ENCODE data around the gene FAR2.
A peak's percentile ranks its signal among the peaks of the same experiment; 100 is the strongest.
"Not testable (repeated sequence)": the region's sequence is repeated elsewhere in the genome, so short reads cannot be mapped to it uniquely, and the experiment has no call there.

FAR2 gene

DNA sequence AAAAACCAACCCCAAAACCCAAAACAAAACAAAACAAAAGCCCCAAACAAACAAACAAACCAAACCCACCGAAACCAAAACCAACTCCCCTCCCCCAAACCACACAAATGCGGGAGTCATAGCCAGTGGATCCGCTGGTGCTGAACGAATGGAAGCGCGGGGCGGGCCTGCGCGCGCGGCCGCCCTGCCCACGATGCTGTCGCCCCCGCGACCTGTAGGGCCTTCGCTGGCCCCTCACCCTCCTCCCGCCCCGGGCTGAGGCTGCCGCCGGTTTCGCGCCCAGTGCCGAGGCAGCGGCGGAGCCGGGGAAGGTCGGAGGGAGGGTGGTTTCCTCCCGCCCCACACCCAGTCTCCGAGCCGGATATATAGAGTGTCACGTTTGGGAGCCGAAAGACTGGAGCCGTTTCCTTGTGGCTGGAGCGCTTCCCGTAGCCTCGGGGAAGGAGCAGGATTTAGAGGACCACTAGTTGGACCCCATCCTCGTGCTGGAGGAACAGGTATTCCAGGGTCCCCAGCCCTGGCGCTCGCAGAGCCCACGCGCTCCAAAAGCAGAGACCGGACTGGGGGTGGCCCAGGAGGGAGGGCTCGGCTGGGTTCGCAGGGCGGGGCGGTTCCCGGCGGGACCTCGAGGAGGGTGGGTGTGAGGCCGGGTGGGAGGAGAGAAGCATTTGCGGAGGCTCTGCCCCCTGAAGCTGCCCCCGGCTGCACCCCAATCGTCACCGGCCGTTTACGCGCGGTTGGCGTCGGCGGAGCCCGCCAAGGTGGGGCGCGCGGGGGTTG, at the start of gene FAR2:
Gene FAR2 (plus strand): TSS at position 368 of the 780 bp plus-strand sequence. CDS start 121,172 bp downstream, outside the sequence.
- DNase-seq, result peak; percentile 48

DNA sequence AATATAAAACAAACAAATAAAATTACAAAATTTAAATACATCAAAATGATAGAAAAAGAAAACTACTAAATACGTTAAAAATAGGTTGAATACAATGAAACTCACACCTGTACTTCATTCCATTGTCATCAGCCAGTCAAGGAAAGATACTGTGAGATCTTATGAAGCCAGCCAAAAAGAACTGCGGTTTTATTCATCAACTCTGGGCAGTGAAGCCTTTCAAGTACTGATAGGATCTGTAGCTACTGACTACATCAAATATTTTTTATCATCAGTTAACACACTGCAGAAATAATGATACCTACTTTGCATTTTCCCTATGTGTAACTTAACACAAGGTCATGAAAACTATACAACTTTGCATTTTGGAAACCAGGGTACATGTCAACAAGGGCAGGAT, 46.3 kb upstream of the FAR2 start:
- no peak for DNase-seq

GRCh38 chr12:29103539-29103974, 45.5 kb upstream of the FAR2 start:
- DNase-seq, result no peak

GRCh38 chr12:29104516-29104915, 44.6 kb upstream of the FAR2 start:
- no peak for DNase-seq

GRCh38 chr12:29110506-29111442, 38.3 kb upstream of the FAR2 start:
- DNase-seq, result no peak

- peak; percentile 39 for DNase-seq
These were observed 36.0 kb upstream of the FAR2 start for GRCh38 chr12:29113101-29113500.

DNA sequence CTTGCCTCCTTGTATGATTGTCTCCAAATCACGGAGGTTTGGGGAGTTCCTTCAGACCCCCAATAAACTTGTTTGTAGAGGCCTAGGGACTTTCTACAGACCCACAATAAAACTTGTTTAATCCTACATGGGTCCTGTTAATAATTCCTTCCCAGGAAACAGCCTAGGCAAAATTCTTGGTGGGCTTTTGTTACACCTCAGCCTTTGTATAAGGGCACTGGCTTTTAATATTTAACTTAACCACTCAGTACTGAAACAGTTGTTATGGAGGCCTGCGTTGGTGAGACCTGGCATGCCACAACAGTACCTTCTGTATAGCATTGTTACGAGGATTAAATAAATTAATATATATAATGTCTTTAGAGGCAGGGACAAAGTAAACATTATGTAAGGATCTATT, 32.7 kb upstream of the FAR2 start:
- no peak for DNase-seq

DNA sequence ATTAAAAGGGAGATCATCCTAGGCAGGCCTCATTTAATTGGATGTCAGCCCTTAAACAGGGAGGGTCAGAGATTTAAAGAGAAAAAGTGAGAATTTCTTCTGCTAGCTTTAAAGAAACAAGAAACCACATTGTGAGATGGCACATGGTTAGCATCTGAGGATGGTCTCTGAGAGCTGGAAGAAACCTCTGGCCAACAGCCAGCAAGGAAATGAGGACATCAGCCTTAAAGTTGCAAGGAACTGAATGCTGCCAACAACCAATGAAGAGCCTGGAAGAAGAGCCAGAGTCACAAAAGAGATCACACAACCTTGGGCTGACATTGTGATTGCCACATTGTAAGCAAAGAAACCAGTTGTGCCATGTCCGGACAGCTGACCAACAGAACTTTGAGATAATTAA, 17.5 kb upstream of the FAR2 start:
- DNase-seq, result no peak

DNA sequence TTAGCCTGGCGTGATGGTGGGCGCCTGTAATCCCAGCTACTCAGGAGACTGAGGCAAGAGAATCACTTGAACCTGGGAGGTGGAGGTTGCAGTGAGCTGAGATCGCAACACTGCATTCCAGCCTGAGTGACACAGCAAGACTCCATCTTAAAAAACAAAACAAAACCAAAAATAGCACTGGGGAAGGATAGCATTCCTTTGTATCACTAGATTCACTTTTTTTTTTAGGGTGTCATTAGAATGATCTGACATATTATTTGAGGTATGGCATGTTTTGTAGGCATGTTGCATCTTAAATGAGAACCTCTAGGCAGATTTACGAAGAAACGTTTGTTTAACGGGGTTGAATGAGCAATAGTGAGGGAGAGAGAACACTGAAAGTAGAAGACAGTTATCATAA, 16.8 kb upstream of the FAR2 start:
- DNase-seq, result no peak

GRCh38 chr12:29133181-29133580, 15.9 kb upstream of the FAR2 start:
- DNase-seq, result no peak

- DNase-seq, result no peak
These were observed 15.4 kb upstream of the FAR2 start for GRCh38 chr12:29133680-29134079.

DNA sequence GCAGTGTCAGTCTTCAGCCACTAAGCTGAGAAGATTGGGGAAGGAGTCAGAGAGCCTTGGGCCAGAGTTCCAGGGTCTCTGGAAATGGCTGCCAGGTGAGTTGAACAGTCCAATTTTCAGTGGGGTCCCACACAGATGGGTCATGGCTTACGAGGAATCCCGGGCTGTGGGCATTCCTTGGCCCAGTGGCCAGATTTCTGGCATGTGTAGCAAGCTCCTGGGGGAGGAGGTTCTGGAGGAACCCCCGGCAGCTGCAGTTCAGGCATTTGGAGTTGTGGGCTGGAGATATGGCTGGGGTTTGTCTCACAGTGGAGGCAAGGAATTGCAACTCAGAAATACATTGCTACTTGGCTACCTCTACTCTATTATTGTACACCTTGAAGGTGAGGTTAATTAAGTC, 10.8 kb upstream of the FAR2 start:
- not testable (repeated sequence) for DNase-seq

DNA sequence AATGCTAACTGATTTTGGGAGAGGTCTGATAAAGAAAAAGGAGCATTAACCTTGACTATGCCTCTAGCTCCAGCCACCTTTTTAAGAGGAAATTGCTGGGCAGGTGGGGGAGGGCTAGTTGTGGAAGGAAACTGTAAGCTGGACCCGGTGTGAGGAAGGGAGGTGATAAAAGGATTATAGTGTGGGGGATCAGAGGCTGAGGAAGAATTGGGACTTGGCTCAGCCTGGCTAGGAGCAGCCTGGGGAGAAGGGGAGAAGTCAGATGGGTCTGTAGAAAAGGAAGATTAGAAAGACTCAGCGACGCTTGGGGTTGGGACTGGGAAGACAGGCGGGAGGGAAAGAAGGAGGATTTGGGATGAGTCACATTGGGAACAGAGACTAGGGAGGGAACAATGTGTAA, 10.2 kb upstream of the FAR2 start:
- DNase-seq, result not testable (repeated sequence)

- DNase-seq, result no peak
These were observed 3.5 kb upstream of the FAR2 start for GRCh38 chr12:29145372-29146170.

- DNase-seq, result no peak
These were observed 2.9 kb upstream of the FAR2 start for GRCh38 chr12:29146196-29146595.

GRCh38 chr12:29147731-29148595, 1.1 kb upstream of the FAR2 start:
- no peak for DNase-seq

DNA sequence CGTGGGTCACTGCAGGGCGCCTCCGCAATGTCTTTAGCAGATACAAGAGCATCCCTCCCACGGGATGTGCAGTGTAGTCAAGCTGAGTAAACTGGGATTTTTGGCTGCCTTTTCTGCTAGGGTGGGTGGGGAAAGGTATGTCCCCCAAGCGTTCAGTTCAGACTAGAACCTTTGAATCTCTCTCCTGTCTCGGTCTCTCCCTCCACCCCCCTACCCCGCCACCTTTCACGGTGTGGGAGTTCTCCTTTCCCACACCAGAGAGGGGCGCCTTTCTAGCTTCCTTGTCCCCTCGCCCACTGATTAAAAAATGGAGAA, 525 bp upstream of the FAR2 start:
- no peak for DNase-seq

DNA sequence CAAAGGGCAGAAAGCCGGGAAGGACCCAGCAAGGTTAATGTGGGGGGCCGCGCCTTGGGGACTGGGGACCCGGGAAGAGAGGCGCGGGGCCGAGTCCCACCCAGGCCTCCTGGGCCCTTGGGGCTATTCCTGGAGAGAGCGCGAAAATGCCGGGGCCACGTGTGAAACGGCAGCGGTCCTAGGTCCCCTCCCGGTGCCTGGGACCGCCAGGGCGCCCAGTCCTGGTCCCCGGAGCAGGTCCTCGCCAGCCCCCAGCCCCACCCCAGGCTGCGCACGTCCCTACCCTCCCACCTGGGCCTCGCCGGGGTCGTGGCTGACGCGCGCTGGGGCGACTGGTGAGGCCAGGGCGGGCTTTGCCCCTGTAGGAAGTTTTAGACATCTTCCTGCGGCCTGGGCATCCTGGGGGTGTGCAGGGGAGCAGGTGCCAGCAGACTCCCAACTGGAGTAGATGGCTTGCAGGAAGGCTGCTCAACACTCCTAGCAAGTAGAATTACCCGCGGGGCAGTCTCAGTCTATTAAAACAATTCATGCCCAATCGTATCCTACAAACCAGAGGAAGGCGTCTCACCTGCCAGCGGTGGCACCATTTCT, 708 bp downstream of the FAR2 start:
- no peak for DNase-seq

GRCh38 chr12:29150462-29150861, 1.4 kb downstream of the FAR2 start:
- no peak for DNase-seq

GRCh38 chr12:29152223-29152868, 3.3 kb downstream of the FAR2 start:
- no peak for DNase-seq

GRCh38 chr12:29152981-29153630, 4.0 kb downstream of the FAR2 start:
- no peak for DNase-seq

All from T1000 (cell line).